Activated naive CD8-positive, alpha-beta T cell (primary cell): ENCODE results near the gene NR2F1-AS1.
"Not testable (repeated sequence)": the region's sequence is repeated elsewhere in the genome, so short reads cannot be mapped to it uniquely, and the experiment has no call there.

Experiments used
- H3K27ac Mint-ChIP-seq: one replicate; pipeline ENCODE4 v1.8.0; 2021; ENCODE audit warnings: mixed read lengths
- H3K27me3 Mint-ChIP-seq: one replicate; pipeline ENCODE4 v1.8.0; 2021; ENCODE audit warnings: mixed read lengths
- H3K36me3 Mint-ChIP-seq: one replicate; pipeline ENCODE4 v1.8.0; 2021; ENCODE audit warnings: mixed read lengths
- H3K4me1 Mint-ChIP-seq: one replicate; pipeline ENCODE4 v1.8.0; 2021; ENCODE audit warnings: low read depth, mixed read lengths
- H3K4me3 Mint-ChIP-seq: one replicate; pipeline ENCODE4 v1.8.0; 2021; ENCODE audit warnings: mild to moderate bottlenecking, mixed read lengths
- H3K9me3 Mint-ChIP-seq: one replicate; pipeline ENCODE4 v1.8.0; 2021; ENCODE audit warnings: low read depth, mixed read lengths

The NR2F1-AS1 gene

GRCh38 chr5:93401634-93402213, 179.3 kb downstream of the NR2F1-AS1 start:
- Mint-ChIP-seq H3K4me1 (no peaks in the 10 kb centered on the region), H3K27me3 (peaks cover 16% of the 10 kb centered on the region), H3K9me3 (no peaks in the 10 kb centered on the region), H3K4me3 (no peak overlapping the region), H3K27ac (no peak overlapping the region), H3K36me3 (no peaks in the 10 kb centered on the region)

DNA sequence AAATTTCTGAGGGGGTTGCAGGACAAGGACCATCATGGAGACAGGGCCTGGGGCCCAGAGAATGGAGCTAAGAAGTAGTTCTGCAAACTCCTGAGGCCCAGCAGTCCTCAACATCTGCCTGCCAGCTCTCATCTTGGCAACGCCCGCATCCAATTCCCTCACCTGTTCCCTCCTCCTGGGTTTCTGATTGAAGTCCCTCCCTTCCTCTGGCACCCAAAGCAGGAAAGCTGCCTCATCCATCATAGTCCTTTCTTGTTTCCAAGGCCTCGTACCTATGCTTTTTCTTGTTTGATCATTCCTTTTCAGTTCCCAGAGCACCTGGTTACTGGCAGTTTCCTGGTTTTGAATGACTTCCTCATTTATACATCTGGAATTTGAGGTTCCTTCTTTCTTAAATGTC, 181.3 kb downstream of the NR2F1-AS1 start:
- H3K9me3 Mint-ChIP-seq = no peaks in the 10 kb centered on the region
- H3K4me1 Mint-ChIP-seq = no peaks in the 10 kb centered on the region
- H3K27me3 Mint-ChIP-seq = peaks cover 21% of the 10 kb centered on the region
- no peak overlapping the region for H3K4me3 Mint-ChIP-seq
- no peaks in the 10 kb centered on the region for H3K36me3 Mint-ChIP-seq
- H3K27ac Mint-ChIP-seq = no peak overlapping the region

DNA sequence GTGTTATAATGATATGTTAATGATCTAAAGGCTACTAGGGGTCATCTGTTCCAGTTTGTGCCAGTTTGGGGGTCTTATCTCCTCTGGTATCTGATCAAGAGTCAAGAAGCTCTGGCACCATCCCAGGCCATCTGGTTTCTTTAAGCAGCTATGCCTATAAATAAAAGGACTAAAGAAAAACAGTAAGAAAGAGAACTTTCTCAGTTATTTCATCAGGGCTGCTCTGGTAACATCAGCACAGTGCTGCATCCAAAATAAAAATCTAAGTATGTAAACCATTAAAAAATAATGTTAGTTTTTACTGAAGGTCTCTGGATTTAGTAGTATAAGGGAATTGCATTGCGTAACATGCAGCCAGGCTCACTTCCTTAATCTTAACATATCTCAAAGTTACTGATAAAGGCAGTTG, 185.0 kb downstream of the NR2F1-AS1 start:
- Mint-ChIP-seq H3K27ac (no peak overlapping the region), H3K27me3 (peaks cover 16% of the 10 kb centered on the region), H3K4me3 (no peak overlapping the region), H3K9me3 (peaks cover 5% of the 10 kb centered on the region), H3K4me1 (no peaks in the 10 kb centered on the region), H3K36me3 (no peaks in the 10 kb centered on the region)

GRCh38 chr5:93395010-93395409, 186.0 kb downstream of the NR2F1-AS1 start:
- Mint-ChIP-seq H3K9me3 (peaks cover 5% of the 10 kb centered on the region), H3K4me3 (no peak overlapping the region), H3K36me3 (no peaks in the 10 kb centered on the region), H3K4me1 (no peaks in the 10 kb centered on the region), H3K27me3 (peaks cover 14% of the 10 kb centered on the region), H3K27ac (no peak overlapping the region)

GRCh38 chr5:93394301-93394700, 186.7 kb downstream of the NR2F1-AS1 start:
- no peak overlapping the region for H3K4me3 Mint-ChIP-seq
- H3K4me1 Mint-ChIP-seq = no peaks in the 10 kb centered on the region
- H3K27me3 Mint-ChIP-seq = peaks cover 13% of the 10 kb centered on the region

DNA sequence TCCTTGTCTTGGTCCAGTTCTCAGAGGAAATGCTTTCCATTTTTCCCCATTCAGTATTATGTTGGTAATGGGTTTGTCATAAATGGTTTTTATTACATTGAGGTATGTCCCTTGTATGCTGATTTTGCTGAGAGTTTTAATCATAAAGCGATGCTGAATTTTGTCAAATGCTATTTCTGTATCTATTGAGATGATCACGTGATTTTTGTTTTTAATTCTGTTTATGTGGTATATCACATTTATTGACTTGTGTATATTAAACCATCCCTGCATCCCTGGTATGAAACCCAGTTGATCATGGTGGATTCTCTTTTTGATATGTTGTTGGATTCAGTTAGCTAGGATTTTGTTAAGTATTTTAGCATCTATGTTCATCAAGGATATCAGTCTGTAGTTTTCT, 189.8 kb downstream of the NR2F1-AS1 start:
- H3K4me3 Mint-ChIP-seq, H3K27ac Mint-ChIP-seq, H3K36me3 Mint-ChIP-seq, H3K27me3 Mint-ChIP-seq, H3K9me3 Mint-ChIP-seq, H3K4me1 Mint-ChIP-seq: not testable (repeated sequence)

More at GRCh38 chr5:93394301-93394700, 186.7 kb downstream of the NR2F1-AS1 start:
- H3K27ac Mint-ChIP-seq = no peak overlapping the region
- peaks cover 5% of the 10 kb centered on the region for H3K9me3 Mint-ChIP-seq
- H3K36me3 Mint-ChIP-seq = no peaks in the 10 kb centered on the region

DNA sequence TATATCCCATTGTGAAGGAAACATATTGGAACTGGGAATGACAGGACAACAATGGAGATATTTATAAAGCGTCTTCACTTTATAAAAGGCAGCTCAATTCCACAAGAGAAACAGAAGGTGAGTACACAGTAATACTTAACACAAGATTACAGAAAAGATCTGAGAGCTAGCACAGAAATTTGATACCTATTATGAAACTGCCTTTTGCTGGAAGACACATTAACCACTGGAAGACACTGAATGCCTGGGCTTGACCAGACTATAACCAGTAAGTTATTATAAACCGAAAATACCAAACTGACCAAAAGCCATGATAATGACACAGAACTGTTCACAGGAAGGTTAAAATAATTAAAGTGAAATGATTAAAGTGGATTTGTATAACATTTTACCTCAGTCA, 195.4 kb downstream of the NR2F1-AS1 start:
- H3K27me3 Mint-ChIP-seq = no peaks in the 10 kb centered on the region
- no peaks in the 10 kb centered on the region for H3K4me1 Mint-ChIP-seq
- no peak overlapping the region for H3K4me3 Mint-ChIP-seq
- no peaks in the 10 kb centered on the region for H3K9me3 Mint-ChIP-seq
- no peak overlapping the region for H3K27ac Mint-ChIP-seq
- H3K36me3 Mint-ChIP-seq = no peaks in the 10 kb centered on the region

- no peaks in the 10 kb centered on the region for H3K4me1 Mint-ChIP-seq
- no peaks in the 10 kb centered on the region for H3K27me3 Mint-ChIP-seq
- H3K27ac Mint-ChIP-seq = no peak overlapping the region
- H3K36me3 Mint-ChIP-seq = no peaks in the 10 kb centered on the region
- no peak overlapping the region for H3K4me3 Mint-ChIP-seq
- no peaks in the 10 kb centered on the region for H3K9me3 Mint-ChIP-seq
These were observed 196.0 kb downstream of the NR2F1-AS1 start for GRCh38 chr5:93384995-93385394.

DNA sequence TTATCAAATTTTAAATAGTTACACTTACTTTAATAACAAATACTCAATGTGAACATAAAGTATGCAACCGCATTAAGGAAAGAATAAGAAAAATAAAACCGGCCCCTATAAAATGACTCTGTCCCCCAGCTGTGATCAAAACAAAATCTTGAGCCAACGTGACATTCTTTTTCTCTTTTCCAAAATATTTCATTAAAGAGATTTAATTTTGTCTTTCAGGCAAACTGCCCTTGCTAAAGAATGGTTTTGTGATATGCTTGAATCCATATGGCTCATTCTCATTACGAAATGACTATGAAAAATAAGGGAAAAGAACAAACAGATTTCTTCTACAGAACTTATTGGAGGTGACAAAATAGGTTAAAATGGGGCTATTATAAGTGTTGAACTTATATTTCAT, 197.0 kb downstream of the NR2F1-AS1 start:
- Mint-ChIP-seq H3K9me3 (no peaks in the 10 kb centered on the region), H3K36me3 (no peaks in the 10 kb centered on the region), H3K27me3 (no peaks in the 10 kb centered on the region), H3K4me3 (no peak overlapping the region), H3K27ac (no peak overlapping the region), H3K4me1 (no peaks in the 10 kb centered on the region)

DNA sequence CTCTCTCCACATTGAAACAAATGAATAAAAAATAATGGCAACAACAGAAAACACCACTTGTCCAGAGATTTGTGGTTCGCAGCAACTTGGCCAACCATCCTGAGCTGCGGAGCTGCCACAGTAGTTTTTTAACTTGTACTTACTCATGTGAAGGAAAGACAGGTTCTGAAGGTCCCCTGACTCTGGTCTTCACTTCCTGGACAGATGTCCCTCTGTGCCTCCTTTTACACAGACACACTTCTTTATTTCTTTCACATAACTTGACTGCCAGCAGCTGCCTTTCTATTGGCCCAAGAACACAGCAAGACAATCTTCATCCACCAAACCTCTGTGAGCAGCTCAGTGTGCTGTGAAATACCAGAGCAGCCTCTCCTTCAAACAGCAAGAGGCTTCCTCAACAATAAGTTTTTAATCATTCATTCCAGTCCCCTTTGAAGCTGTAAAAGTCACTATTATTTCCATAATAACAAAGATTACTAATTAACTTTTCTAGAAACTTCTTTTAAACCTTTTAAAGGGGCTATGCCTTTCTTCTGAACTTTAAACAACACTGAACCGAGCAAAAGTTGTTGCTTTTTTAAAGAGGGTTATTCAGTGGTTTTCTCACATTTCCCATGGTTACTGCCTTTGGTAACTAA, 198.7 kb downstream of the NR2F1-AS1 start:
- no peak overlapping the region for H3K4me3 Mint-ChIP-seq
- no peak overlapping the region for H3K27ac Mint-ChIP-seq
- H3K9me3 Mint-ChIP-seq = no peaks in the 10 kb centered on the region
- H3K4me1 Mint-ChIP-seq = no peaks in the 10 kb centered on the region
- no peaks in the 10 kb centered on the region for H3K36me3 Mint-ChIP-seq
- H3K27me3 Mint-ChIP-seq = no peaks in the 10 kb centered on the region

- H3K27me3 Mint-ChIP-seq = no peaks in the 10 kb centered on the region
- no peak overlapping the region for H3K27ac Mint-ChIP-seq
- no peaks in the 10 kb centered on the region for H3K36me3 Mint-ChIP-seq
- no peaks in the 10 kb centered on the region for H3K9me3 Mint-ChIP-seq
- no peaks in the 10 kb centered on the region for H3K4me1 Mint-ChIP-seq
- H3K4me3 Mint-ChIP-seq = no peak overlapping the region
These were observed 200.0 kb downstream of the NR2F1-AS1 start for GRCh38 chr5:93381057-93381456.

- Mint-ChIP-seq H3K36me3 (peaks cover 2% of the 10 kb centered on the region), H3K27me3 (no peaks in the 10 kb centered on the region), H3K4me1 (no peaks in the 10 kb centered on the region), H3K4me3 (no peak overlapping the region), H3K27ac (no peak overlapping the region), H3K9me3 (no peaks in the 10 kb centered on the region)
These were observed 202.9 kb downstream of the NR2F1-AS1 start for GRCh38 chr5:93378073-93378472.

DNA sequence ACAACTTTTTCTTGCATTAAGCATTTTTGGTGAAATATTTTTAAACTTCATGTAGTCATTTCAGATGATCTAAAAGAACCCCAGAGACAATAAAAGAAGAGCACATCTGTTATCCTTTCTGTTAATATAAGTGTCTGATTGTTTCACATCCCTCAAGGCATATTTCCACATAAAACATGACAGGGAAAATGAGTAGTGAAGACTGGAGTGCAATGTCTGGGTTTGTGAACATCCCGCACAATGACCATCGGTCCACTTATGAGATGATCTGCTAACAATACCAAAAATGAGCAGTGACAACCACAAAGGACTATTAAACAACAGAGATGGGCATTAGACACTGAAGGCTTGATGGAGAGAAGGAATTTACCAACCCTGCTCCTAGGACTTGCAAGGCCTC, 209.1 kb downstream of the NR2F1-AS1 start:
- no peak overlapping the region for H3K4me3 Mint-ChIP-seq
- H3K27me3 Mint-ChIP-seq = no peaks in the 10 kb centered on the region
- H3K36me3 Mint-ChIP-seq = peaks cover 2% of the 10 kb centered on the region
- H3K4me1 Mint-ChIP-seq = no peaks in the 10 kb centered on the region
- peaks cover 10% of the 10 kb centered on the region for H3K9me3 Mint-ChIP-seq
- no peak overlapping the region for H3K27ac Mint-ChIP-seq

DNA sequence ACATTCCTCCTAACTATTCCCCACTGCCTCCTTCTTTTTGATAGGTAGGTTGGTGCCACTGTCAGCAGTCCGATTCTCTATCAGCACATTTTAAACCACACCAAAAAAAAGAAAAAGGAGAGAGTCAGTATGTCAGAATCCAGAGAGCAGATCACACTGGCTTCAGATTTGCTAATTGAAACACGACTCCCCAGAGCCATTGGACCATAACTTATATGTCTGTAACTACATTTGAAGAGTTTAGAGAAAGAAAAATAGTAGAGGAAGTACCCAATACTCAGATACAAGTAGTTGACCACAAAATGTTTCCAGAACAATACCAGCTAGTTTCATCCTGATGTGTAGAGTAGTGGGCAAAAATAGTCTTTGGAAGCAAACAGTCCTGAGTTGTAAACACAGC, 216.6 kb downstream of the NR2F1-AS1 start:
- H3K36me3 Mint-ChIP-seq = no peaks in the 10 kb centered on the region

DNA sequence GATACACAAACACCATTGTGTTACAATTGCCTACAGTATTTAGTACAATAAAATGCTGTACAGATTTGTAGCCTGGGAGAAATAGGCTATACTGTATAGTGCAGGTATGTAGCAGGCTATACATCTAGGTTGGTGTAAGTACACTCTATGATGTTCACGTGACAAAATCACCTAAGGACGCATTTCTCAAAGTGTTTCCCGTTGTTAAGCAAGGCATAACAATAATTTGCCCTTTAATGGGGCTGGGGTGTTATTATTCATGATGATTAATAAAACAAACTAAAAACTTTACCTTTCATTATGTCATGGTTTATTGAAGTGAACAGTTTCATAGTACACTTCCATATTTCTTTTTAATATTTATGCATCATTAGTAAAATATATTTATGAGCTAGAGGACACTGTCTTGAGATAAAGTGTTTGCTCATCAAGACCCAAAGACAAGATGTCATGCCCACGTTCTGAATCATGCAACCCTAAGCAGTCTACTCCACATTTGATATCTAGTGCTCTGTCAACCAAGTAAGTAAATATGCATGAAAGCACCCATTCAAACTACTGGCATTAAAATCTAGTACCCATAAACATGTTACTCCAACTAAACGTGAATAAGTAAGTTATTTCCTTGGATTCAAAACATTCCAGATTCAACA, 220.5 kb downstream of the NR2F1-AS1 start:
- Mint-ChIP-seq H3K27me3 (no peaks in the 10 kb centered on the region), H3K36me3 (no peaks in the 10 kb centered on the region), H3K4me3 (no peak overlapping the region)

More for the DNA sequence above, 216.6 kb downstream of the NR2F1-AS1 start:
- H3K27me3 Mint-ChIP-seq = no peaks in the 10 kb centered on the region
- no peak overlapping the region for H3K27ac Mint-ChIP-seq
- H3K4me3 Mint-ChIP-seq = no peak overlapping the region
- peaks cover 3% of the 10 kb centered on the region for H3K9me3 Mint-ChIP-seq
- no peaks in the 10 kb centered on the region for H3K4me1 Mint-ChIP-seq

DNA sequence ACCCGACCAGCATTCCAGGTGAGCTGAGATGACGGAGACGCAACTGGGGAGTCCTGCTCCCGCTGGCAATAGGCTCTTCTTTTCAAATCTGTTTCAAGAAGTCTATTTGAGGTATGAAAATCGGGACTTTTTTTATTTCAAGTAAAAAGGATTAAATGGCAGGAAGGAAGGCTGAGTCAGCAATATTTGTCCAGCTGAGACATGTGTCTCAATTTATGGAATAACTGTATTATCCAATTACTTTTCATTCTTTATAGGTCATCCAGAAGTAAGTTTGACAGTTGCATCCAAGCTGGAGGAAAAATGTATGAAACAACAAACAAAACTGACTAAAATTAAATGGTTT, 221.1 kb downstream of the NR2F1-AS1 start:
- Mint-ChIP-seq H3K27ac (no peak overlapping the region), H3K27me3 (no peaks in the 10 kb centered on the region), H3K36me3 (no peaks in the 10 kb centered on the region), H3K4me1 (no peaks in the 10 kb centered on the region), H3K9me3 (no peaks in the 10 kb centered on the region), H3K4me3 (no peak overlapping the region)

More for the DNA sequence above, 220.5 kb downstream of the NR2F1-AS1 start:
- H3K27ac Mint-ChIP-seq = no peak overlapping the region
- no peaks in the 10 kb centered on the region for H3K4me1 Mint-ChIP-seq
- no peaks in the 10 kb centered on the region for H3K9me3 Mint-ChIP-seq
